ENCODE results near the gene C1orf159.

C1orf159 gene

DNA sequence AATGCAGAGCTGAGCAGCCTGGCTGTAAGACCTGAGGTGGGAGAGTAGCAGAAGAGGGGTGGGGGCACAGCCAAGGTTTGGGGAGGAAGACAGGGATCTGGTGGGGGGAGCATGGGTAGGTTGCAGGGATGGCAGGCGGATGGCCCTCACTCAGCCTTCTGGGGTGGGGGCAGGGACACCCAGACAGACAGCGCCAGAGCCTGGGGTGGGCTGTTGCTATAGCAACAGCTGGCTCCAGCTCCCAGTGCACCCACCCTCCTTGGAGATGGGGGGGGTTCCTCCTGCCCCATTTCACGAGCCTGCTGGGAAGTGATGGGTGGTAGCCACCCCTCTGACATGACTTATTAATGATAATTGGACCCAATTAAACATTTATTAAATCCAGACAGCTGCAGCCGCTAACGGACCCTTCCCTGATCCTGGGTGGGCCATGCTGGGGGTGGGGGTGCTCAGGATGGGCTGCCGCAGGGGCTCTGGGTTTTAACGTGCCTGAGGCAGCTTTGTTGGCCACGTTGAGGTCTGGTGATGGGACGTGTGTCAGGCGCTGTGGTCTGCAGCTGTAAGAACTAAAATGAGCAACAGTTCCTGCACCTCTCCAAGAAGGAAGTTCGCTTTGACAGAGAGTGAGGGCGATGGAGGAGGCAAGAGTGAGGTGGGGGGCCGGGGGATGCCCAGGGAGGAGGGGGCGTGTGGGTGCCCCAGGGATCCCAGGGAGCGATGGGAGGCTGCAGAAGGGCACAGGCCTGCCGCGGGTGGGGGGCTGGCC is 76.6 kb downstream of the C1orf159 start:
- DNase-seq (ENCODE audit: low read depth, low spot score) = no peak

DNA sequence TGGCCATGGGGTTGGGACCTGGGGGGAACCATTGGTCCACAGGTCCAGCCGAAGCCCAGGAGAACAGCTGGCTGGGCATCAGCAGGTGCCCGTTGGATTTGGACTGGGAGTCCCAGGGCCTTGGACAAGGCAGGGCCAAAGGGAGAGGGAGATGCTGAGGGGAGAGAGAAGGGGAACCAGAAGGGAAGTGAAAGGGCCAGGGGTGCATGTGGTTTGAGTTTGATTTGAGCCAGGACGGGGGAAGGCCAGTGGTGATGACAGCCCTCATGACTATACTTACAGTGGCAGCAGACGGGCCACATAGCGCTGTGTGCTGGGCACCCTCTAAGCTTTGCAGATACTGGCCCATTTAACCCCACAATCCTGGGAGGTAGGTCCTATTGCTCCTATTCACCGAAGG is 77.2 kb downstream of the C1orf159 start:
- DNase-seq (ENCODE audit: low read depth, low spot score) = no peak

DNA sequence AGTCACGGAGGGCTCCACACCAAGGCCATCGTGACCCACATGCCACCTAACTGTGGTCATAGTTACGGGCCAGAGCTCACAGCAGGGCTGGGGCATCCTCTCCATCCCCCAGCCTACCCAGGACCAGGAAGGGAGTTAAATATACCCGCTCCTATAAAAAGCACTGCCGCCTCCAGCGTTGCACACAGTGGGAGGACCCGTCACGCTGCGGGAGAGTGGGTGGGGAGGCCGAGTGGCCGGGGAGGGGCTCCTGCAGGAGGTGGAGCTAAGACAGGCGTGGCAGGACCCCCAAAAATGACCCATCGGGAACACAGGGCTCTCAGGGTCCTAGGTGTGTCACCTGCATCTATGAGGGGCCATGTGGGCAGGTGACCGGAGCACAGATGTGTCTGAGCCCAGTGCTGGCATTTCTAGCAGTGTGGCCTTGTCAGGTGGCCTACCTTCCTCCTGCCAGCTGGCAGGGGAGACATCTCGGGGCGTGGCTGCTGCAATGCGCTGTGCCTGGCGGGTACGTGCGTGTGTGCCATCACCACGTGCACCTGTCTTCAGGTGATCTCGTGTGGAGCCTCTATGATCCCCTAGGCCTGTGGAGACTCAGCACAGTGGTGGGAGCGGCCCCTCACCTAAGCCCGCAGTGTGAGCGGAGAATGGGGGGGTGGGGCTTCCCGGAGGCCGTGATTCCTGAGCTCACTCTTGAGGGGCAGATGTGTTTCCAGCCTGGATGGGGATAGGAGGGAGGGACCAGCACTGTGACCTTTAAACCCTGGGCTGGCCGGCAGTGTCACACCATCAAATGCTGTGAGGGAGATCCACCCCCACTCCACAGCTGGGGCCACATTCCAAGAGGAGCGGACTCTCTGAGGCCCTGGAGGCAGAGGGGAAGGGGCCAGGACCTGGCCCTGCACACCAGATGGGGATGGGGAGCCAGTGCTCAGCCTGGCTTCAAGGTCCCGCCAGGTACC is 78.2 kb downstream of the C1orf159 start:
- DNase-seq (ENCODE audit: low read depth, low spot score) = no peak

DNA sequence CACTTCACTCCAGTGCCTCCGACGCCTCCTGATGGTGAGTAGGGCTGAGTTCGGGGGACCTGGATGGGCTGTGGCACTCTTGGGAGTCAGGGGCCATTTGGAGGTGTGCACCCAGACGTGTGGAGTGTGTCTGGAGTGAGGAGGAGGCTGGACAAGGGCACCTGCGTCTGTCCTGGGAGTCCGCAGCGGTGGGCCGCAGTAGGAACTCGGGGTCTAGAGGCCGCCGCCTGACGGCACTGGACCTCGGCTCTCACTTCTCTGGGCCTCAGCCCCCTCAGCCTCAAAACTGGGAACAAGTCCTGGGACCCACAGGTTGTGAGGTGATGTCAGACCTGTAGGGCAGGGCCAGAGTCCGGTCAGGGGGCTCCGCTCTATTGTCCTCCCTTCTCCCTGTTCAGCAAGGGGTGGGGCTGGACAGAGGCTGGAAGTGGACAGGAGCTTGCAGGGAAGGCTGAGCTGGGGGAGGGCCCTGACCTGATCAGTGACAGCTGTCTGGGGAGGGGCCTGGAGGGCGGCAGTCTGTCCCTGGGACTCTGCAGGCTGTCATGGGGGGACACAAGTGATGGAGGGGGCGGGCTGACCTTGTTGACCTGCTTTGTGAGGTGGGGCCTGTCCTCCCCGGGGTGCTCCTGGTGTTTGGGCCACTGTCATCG is 80.5 kb downstream of the C1orf159 start:
- no peak for DNase-seq (ENCODE audit: low read depth, low spot score)

DNA sequence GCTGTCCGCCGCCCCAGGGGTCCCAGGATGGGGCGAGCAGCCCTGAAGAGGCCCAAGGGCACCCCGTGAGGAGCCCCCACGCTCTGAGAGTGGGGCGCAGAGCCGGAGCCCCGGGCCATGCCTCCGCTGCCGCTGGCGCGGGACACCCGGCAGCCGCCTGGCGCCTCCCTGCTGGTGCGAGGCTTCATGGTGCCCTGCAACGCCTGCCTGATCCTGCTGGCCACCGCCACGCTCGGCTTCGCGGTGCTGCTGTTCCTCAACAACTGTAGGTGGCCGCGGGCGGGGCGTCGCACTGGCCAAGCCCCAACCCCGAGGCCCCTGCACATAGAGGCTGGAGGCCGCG is 81.5 kb downstream of the C1orf159 start:
- DNase-seq (ENCODE audit: low read depth, low spot score) = no peak

DNA sequence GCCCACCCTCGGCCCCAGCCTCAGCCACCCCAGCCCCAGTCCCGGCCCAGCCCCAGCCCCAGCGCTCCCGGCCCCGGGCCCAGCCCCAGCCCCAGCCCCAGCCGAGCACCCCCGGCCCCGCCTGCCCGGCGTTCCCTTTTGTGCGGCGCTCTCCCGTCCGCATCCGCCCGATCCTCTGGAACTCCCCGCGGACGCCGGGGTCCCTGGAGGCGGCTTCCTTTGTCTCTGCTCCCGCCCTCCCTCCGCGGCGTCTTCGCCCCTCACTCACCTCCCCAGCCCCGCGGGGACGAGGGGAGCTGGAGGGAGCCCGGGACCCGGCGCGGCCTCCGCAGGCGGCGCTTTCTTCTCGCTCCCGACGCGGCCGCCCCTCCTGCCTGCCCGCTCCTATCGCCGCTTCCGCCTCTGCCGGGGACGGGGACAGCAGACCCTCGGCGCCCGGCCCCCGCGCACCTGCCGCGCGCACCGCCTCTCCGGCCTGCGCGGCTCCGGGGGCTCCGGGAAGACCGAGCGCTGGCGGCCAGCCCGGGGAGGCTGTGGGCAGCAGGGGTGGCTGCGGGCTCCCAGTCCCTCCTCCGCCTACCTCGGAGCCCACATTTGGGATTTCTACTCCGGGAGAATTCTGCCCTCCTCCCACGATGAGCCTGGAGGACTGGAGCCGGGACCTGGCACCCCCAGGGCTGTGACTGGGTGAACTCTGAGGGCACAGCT is 82.0 kb downstream of the C1orf159 start:
- DNase-seq (ENCODE audit: low read depth, low spot score) = no peak

DNA sequence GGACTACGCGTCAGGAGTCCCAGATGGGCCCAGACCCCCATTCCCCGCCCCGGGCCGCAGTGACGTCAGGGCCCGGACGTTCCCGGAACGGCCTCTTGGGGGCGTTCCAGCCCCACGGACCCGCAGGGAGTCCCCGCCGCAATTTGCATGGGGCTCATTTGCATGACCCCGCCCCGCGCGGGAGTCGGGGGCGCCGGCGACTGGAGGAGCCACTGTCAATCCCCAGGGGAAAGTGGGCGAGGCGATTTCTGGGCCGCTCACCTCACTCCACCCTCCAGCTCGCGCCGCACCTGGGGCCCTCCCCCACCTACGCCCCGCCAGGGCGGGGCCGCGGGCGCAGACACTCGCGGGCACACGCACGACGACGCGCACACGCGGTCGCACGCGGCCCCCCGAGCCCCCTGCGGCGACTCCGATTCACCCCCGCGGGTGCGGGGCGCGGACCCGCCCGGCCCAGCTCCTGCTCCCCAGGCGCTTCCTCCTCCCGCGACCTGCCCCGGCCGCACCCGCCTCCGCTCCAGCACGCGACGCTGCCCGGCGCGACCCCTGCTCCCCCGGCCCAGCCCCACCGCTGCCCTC is 82.8 kb downstream of the C1orf159 start:
- DNase-seq (ENCODE audit: low read depth, low spot score) = peak; percentile 72

DNA sequence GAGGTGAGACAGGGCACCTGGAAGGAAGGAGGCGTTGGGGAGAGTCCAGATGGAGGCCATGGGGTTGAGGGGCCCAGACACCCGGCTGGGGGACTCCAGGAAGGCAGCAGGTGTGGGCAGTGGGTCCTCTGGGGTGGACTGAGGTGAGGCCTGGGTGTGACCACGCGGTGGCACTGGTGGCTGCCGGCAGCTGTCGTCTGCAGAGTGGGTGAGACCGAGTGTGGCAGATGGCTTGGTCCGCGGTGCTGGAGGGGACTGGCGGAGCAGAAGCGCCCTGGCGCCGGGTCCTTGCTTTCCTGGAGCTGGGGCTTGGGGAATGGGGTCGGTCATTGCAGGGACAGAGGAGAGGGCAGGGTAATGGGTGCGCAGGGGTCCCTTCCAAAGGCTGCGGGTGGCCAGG is 83.5 kb downstream of the C1orf159 start:
- DNase-seq (ENCODE audit: low read depth, low spot score) = no peak
